Thoracic aorta (tissue), 2 donors: ENCODE results near the gene IP6K3. TPM values are rescaled to one million over a fixed set of nuclear protein-coding genes. Genes with fewer than 3 reads are reported as not detected.

Experiments used
- ATAC-seq: fragments of 150-250 bp; one replicate; pipeline ENCODE4 v1.8.0; 2017; ENCODE audit warnings: low read depth; ENCODE audit not compliant: insufficient number of reproducible peaks, low FRiP score
- DNase-seq: peaks from one replicate; pipeline ENCODE4 v3.0.0-alpha.2; 2020; ENCODE audit warnings: low spot score
- H3K27ac ChIP-seq, 2 donors: fragments of 200-600 bp; sonication (generic); 1 replicate in 1 of 2; 2 replicates in 1 of 2; pipeline ENCODE4 v1.5.1; 2016; ENCODE audit warnings: mild to moderate bottlenecking in 2 of 2, moderate library complexity in 2 of 2
- H3K27me3 ChIP-seq: fragments of 200-600 bp; sonication (generic); replicated peaks from 2 replicates; pipeline ENCODE4 v1.6.0; 2016; ENCODE audit warnings: mild to moderate bottlenecking; ENCODE audit not compliant: insufficient read depth
- H3K36me3 ChIP-seq: fragments of 200-600 bp; sonication (generic); one replicate; pipeline ENCODE4 v1.5.1; 2016
- H3K4me1 ChIP-seq, 2 donors: fragments of 200-600 bp; sonication (generic); 1 replicate in 1 of 2; 2 replicates in 1 of 2; pipeline versions ENCODE4 v1.5.1 to v1.6.0; 2016; ENCODE audit warnings: low read depth in 2 of 2, mild to moderate bottlenecking in 1 of 2; ENCODE audit not compliant: control insufficient read depth in 1 of 2
- H3K4me3 ChIP-seq: fragments of 200-600 bp; sonication (generic); 2 replicates; pipeline ENCODE4 v1.5.1; 2016; ENCODE audit warnings: mild to moderate bottlenecking
- H3K9me3 ChIP-seq: fragments of 200-600 bp; sonication (generic); 2 replicates; pipeline ENCODE4 v1.5.1; 2016
- total RNA-seq, 2 donors: library from RNA; depleted of rRNA; stranded (reverse); fragments of >200 nt; gene quantifications; one replicate each; pipeline versions ENCODE4 v1.1.0 to v1.2.3, GENCODE V29; 2016
- TF ChIP-seq, protein P1 (sequence below): fragments of 200-600 bp; sonication (generic); IDR thresholded peaks from one replicate; pipeline ENCODE4 v1.5.1; 2019; ENCODE audit warnings: antibody characterized with exemption

The IP6K3 gene
- total RNA-seq, 2 donors from 2014 or later = 0.27 to 0.56 TPM

DNA sequence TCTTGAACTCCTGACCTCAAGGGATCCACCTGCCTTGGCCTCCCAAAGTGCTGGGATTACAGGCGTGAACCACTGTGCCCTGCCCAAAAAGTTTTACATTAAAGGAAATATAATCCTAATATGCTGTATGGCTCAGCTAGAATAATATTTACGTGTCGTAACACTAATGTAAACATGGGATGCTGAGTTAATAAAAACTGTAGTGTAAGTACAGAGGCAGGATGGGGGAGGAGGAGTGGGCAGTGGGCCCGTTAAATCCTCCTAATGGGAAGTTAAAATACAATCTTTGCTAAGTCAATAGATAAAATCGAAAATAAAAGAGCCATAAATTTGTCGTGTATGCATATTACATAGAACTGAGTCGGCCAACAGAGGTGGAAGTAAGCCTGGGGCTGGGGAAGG is 12.1 kb upstream of the IP6K3 start:
- H3K36me3 ChIP-seq = no peaks in the 10 kb centered on the region
- H3K9me3 ChIP-seq = no peaks in the 10 kb centered on the region
- no peak overlapping the region for H3K4me3 ChIP-seq
- no peaks in the 10 kb centered on the region for H3K27me3 ChIP-seq
- TF ChIP-seq, protein P1, sequence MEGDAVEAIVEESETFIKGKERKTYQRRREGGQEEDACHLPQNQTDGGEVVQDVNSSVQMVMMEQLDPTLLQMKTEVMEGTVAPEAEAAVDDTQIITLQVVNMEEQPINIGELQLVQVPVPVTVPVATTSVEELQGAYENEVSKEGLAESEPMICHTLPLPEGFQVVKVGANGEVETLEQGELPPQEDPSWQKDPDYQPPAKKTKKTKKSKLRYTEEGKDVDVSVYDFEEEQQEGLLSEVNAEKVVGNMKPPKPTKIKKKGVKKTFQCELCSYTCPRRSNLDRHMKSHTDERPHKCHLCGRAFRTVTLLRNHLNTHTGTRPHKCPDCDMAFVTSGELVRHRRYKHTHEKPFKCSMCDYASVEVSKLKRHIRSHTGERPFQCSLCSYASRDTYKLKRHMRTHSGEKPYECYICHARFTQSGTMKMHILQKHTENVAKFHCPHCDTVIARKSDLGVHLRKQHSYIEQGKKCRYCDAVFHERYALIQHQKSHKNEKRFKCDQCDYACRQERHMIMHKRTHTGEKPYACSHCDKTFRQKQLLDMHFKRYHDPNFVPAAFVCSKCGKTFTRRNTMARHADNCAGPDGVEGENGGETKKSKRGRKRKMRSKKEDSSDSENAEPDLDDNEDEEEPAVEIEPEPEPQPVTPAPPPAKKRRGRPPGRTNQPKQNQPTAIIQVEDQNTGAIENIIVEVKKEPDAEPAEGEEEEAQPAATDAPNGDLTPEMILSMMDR = no peak
- no peak for DNase-seq
- no peak overlapping the region for H3K27ac ChIP-seq
- no peak for ATAC-seq
- no peaks in the 10 kb centered on the region for H3K4me1 ChIP-seq

DNA sequence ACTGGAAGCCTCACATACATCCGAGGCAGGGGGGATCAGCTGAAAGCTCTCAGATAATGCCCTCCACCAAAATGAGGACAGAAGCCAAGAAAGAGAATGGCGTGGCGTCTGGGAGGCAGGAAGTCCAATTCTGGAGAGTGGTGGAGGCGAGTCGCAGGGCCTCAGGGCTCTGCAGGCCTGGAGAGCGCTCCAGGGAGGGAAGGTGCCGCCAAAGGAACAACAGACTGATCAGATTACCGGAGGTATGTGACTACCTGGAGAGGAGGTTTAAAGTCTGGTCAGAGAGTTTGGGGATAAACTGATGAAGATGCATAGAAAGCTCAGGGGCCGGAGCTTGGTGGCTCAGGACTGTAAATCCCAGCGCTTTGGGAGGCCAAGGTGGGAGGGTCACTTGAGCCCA is 11.2 kb upstream of the IP6K3 start:
- no peak overlapping the region for H3K27ac ChIP-seq
- H3K27me3 ChIP-seq = no peaks in the 10 kb centered on the region
- TF ChIP-seq, protein P1 = no peak
- DNase-seq (no peak), ATAC-seq (no peak)
- H3K36me3 ChIP-seq = no peaks in the 10 kb centered on the region
- H3K4me3 ChIP-seq = no peak overlapping the region
- H3K9me3 ChIP-seq = no peaks in the 10 kb centered on the region
- H3K4me1 ChIP-seq = no peaks in the 10 kb centered on the region

DNA sequence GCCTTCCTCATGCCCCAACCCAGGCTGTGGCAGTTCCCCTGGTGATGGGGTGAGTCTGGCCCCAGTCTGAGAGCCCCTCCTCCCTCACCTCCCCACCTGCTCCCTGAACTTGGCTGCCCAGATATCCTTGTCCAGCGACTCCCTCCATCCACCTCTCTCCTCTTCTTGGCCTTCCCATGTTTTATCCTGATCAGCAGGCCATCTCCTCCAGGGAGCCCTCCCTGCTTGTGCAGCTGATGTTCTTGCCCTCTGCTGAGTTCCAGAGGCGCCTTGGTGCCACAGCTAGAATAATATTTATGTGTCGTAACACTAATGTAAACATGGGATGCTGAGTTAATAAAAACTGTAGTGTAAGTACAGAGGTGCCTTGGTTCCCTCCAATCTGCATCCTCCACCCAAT is 10.4 kb upstream of the IP6K3 start:
- Histone ChIP-seq H3K27ac (no peak overlapping the region), H3K9me3 (no peaks in the 10 kb centered on the region), H3K36me3 (no peaks in the 10 kb centered on the region), H3K4me1 (no peaks in the 10 kb centered on the region), H3K4me3 (no peak overlapping the region), H3K27me3 (no peaks in the 10 kb centered on the region)
- TF ChIP-seq, protein P1 = no peak
- no peak for ATAC-seq
- DNase-seq = no peak

DNA sequence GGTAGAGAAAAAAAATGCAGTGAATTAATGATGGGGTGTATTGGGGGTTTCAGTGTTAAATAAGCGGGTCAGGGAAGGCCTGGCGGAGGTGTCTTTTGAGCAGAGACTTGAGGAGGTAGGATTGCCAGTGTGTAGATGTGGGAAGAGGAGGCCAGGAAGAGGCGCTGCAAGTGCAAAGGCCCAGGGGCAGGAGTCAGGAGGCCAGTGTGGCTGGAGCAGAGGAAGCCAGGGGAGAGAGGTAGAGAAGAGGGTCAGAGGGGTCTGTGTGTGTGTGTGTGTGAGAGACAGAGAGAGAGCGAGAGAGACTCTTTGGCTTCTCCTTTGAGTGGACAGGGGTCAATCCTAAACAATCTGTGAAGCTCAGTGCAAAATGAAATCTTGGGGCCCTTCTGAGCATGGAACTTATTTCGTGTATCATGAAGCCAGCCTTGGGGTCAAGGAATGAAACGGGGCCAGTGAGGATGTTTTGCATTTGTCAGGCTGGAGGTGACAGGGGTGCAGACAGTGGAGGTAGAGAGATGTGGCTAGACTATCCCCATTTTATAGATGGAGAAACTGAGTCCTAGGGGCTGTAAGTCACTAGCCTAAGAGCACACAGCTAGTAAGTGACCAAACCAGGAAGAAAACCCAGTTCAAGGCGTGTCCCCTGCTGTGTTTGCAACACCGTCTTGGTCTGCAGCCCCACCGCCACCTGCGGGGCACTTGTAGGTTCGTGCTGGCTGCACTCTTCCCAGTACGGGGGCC is 9.7 kb upstream of the IP6K3 start:
- H3K36me3 ChIP-seq = no peaks in the 10 kb centered on the region
- ATAC-seq (no peak), DNase-seq (no peak)
- no peaks in the 10 kb centered on the region for H3K4me1 ChIP-seq
- no peaks in the 10 kb centered on the region for H3K27me3 ChIP-seq
- H3K9me3 ChIP-seq = no peaks in the 10 kb centered on the region
- TF ChIP-seq, protein P1 = no peak
- no peak overlapping the region for H3K4me3 ChIP-seq
- no peak overlapping the region for H3K27ac ChIP-seq

DNA sequence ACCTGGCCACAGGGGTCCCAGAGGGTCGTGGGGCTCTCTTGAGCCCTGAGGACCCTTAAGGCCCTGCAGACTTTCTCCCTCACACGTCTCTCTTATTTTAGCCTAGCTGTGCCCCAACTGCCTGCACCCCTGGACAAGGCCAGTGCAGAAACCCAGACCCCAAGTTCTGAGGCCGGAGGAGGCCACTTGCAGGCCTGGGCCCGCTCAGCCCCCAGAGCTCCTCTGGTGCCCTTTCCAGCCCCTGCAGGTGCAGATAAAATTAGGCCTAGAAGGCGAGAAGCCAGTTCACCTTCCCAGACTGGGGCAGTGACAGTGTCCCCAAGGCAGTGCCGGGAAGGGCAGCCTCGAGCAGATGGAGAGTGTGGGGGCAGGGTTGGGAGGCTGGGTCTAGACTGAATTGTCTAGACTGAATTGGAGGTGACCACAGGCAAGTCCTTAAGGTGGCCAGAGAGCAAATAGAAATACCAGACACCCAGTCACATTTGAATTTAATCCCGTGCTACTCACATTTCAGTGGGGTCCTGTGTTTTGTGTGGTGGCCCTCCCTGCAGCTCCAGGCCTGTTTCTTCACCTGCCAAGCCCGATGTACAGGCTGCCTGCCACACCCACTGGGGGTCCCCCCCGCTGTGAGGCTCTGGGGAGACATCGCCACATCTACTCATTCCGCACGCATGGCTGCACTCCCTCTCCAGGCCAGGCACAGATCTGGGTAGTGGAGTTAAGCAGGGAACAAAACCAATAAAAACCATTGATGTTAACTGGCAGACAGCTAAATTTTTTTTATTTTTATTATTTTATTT is 8.6 kb upstream of the IP6K3 start:
- no peak for DNase-seq
- no peaks in the 10 kb centered on the region for H3K9me3 ChIP-seq
- no peak for ATAC-seq
- no peak overlapping the region for H3K4me3 ChIP-seq
- TF ChIP-seq, protein P1 = no peak
- H3K4me1 ChIP-seq = no peaks in the 10 kb centered on the region
- no peaks in the 10 kb centered on the region for H3K27me3 ChIP-seq
- H3K36me3 ChIP-seq = no peaks in the 10 kb centered on the region
- no peak overlapping the region for H3K27ac ChIP-seq
